ENCODE data around the gene GKN1. TPM values are rescaled to one million over a fixed set of nuclear protein-coding genes. Genes with fewer than 3 reads are reported as not detected.

Gene GKN1, protein sequence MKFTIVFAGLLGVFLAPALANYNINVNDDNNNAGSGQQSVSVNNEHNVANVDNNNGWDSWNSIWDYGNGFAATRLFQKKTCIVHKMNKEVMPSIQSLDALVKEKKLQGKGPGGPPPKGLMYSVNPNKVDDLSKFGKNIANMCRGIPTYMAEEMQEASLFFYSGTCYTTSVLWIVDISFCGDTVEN
- not detected for total RNA-seq

DNA sequence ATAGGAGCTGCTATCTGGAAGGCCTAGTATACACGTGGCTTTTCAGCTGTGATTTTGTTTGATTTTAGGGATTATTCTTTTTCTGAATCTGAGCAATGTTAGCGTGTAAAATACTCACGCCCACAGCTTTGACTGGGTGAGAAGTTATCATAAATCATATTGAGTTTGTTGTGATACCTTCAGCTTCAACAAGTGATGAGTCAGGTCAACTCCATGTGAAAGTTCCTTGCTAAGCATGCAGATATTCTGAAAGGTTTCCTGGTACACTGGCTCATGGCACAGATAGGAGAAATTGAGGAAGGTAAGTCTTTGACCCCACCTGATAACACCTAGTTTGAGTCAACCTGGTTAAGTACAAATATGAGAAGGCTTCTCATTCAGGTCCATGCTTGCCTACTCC lies at the start of gene GKN1:
Gene GKN1, plus strand, starts transcription at position 386 of the 400 bp plus-strand sequence. CDS start 42 bp downstream, outside the sequence.
- ChIA-PET CTCF (interaction anchor here (0.7 to 1.3 kb wide), 3 partner anchors 15 to 49 kb away, joined by 3 read pairs; no protein-coding TSS in a partner anchor), POLR2A (no interaction called here)
- Mint-ChIP-seq H3K27me3 (peaks cover 13% of the 10 kb centered on the region), H3K9me3 (ENCODE audit: low read depth) (no peaks in the 10 kb centered on the region), H3K27ac (no peak within 1 kb of the TSS), H3K4me3 (no peak within 1 kb of the TSS), H3K4me1 (no peaks in the 10 kb centered on the region), H3K36me3 (ENCODE audit: low read depth) (no peaks in the 10 kb centered on the region)
- DNase-seq: no peak
- no peak for ATAC-seq
- intact Hi-C loops (cut with DNase I, micrococcal nuclease): no loop called here

- ChIA-PET POLR2A (interaction anchor here (0.6 to 1.0 kb wide), 3 partner anchors 17 to 216 kb away, joined by 3 read pairs; no protein-coding TSS in a partner anchor), CTCF (interaction anchor here (0.7 to 4.5 kb wide), 67 partner anchors 10 to 887 kb away, joined by 3 to 54 read pairs (median 5); partner anchors contain the start of genes APLF, FBXO48 and GKN1)
- no peaks in the 10 kb centered on the region for H3K9me3 Mint-ChIP-seq (ENCODE audit: low read depth)
- intact Hi-C loops (cut with DNase I, micrococcal nuclease): loop anchor here (1.0 to 5.0 kb wide), 7 partner anchors 86 to 462 kb away; no protein-coding TSS in a partner anchor
- peak; percentile 63 for DNase-seq
- H3K27me3 Mint-ChIP-seq: peaks cover 2% of the 10 kb centered on the region
- no peaks in the 10 kb centered on the region for H3K36me3 Mint-ChIP-seq (ENCODE audit: low read depth)
- no peak overlapping the region for H3K27ac Mint-ChIP-seq
- peak; percentile 75 for ATAC-seq
- no peak overlapping the region for H3K4me3 Mint-ChIP-seq
- peaks cover 4% of the 10 kb centered on the region for H3K4me1 Mint-ChIP-seq
Observed at GRCh38 chr2:68925295-68925896, 49.0 kb upstream of the GKN1 start.

DNA sequence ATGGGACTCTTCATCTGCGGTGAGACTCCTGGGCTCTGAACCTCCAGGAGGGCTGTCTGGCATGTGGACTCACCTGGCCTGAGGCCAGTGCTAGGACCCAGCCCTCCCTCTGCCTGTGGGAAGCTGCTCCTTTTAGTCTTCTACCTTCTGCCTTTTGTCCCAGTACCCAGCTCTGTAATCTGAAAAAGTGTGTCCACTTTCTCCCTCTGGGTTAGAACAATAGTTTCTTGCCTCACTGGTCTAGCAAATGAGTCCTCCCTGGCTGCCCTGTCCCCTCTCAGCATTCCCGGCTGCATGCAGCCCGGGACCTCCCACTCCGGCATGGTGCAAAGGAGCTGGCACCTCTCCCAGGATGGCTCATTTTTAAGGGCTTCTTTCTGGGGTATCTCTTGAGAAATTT lies 47.6 kb upstream of the GKN1 start:
- DNase-seq (no peak), ATAC-seq (no peak)
- Mint-ChIP-seq H3K27me3 (peaks cover 3% of the 10 kb centered on the region), H3K4me1 (peaks cover 4% of the 10 kb centered on the region), H3K9me3 (ENCODE audit: low read depth) (no peaks in the 10 kb centered on the region), H3K27ac (no peak overlapping the region), H3K4me3 (no peak overlapping the region), H3K36me3 (ENCODE audit: low read depth) (no peaks in the 10 kb centered on the region)
- intact Hi-C loops (cut with DNase I, micrococcal nuclease): loop anchor here in 1 of 2 experiments (5.0 kb wide), 1 partner anchor 439 kb away; no protein-coding TSS in a partner anchor
- ChIA-PET POLR2A (no interaction called here), CTCF (interaction anchor here (0.8 to 4.5 kb wide), 13 partner anchors 12 to 462 kb away, joined by 3 to 54 read pairs (median 11); no protein-coding TSS in a partner anchor)

- intact Hi-C loops (cut with DNase I, micrococcal nuclease): no loop called here
- Mint-ChIP-seq H3K4me3 (no peak overlapping the region), H3K4me1 (no peaks in the 10 kb centered on the region), H3K27me3 (peaks cover 3% of the 10 kb centered on the region), H3K36me3 (ENCODE audit: low read depth) (no peaks in the 10 kb centered on the region), H3K9me3 (ENCODE audit: low read depth) (no peaks in the 10 kb centered on the region), H3K27ac (no peak overlapping the region)
- POLR2A ChIA-PET: no interaction called here
- CTCF ChIA-PET: interaction anchor here (0.9 kb wide), 2 partner anchors 222 to 1171 kb away, joined by 3 to 4 read pairs; no protein-coding TSS in a partner anchor
- no peak for ATAC-seq
- DNase-seq: no peak
Observed at GRCh38 chr2:68931149-68931711, 43.2 kb upstream of the GKN1 start.

DNA sequence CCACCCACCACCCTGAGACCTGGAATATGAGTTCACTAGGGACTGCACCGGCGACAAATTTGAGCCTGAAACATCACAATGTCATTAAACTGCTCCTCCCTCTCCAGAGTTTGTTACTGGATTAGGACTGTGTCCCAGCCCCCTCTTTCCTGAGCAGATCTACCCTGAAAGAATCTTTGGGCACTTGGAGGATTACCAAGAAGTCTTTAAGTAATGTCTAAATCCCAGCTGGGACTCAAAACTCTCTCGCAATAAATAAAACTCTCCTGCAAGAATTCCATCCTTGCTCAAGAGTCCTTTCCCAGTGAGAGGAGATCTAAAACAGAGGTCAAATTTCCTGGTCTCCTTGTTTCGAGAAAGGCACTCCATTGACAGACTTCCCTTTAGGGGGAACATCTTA lies 42.6 kb upstream of the GKN1 start:
- Mint-ChIP-seq H3K36me3 (ENCODE audit: low read depth) (no peaks in the 10 kb centered on the region), H3K4me1 (no peaks in the 10 kb centered on the region), H3K9me3 (ENCODE audit: low read depth) (no peaks in the 10 kb centered on the region), H3K27ac (no peak overlapping the region), H3K27me3 (peaks cover 3% of the 10 kb centered on the region), H3K4me3 (no peak overlapping the region)
- DNase-seq (no peak), ATAC-seq (no peak)
- ChIA-PET CTCF (interaction anchor here (0.9 to 3.5 kb wide), 2 partner anchors 12 to 336 kb away, joined by 4 to 32 read pairs; no protein-coding TSS in a partner anchor), POLR2A (interaction anchor here (0.6 kb wide), 1 partner anchor 393 kb away, joined by 3 read pairs; no protein-coding TSS in a partner anchor)
- intact Hi-C loops (cut with DNase I, micrococcal nuclease): no loop called here

GRCh38 chr2:68932402-68932801 lies 42.0 kb upstream of the GKN1 start:
- intact Hi-C loops (cut with DNase I, micrococcal nuclease): no loop called here
- ATAC-seq (no peak), DNase-seq (no peak)
- no peak overlapping the region for H3K27ac Mint-ChIP-seq
- no peaks in the 10 kb centered on the region for H3K4me1 Mint-ChIP-seq
- ChIA-PET CTCF (interaction anchor here (0.9 to 3.5 kb wide), 2 partner anchors 11 to 337 kb away, joined by 4 to 32 read pairs; no protein-coding TSS in a partner anchor), POLR2A (interaction anchor here (0.6 kb wide), 1 partner anchor 393 kb away, joined by 3 read pairs; no protein-coding TSS in a partner anchor)
- H3K9me3 Mint-ChIP-seq (ENCODE audit: low read depth): no peaks in the 10 kb centered on the region
- H3K36me3 Mint-ChIP-seq (ENCODE audit: low read depth): no peaks in the 10 kb centered on the region
- peaks cover 3% of the 10 kb centered on the region for H3K27me3 Mint-ChIP-seq
- no peak overlapping the region for H3K4me3 Mint-ChIP-seq

GRCh38 chr2:68934021-68934420 lies 40.4 kb upstream of the GKN1 start:
- CTCF ChIA-PET: interaction anchor here (0.7 to 5.0 kb wide), 6 partner anchors 9 to 472 kb away, joined by 3 to 32 read pairs (median 5); no protein-coding TSS in a partner anchor
- no peaks in the 10 kb centered on the region for H3K9me3 Mint-ChIP-seq (ENCODE audit: low read depth)
- DNase-seq (no peak), ATAC-seq (no peak)
- peaks cover 4% of the 10 kb centered on the region for H3K27me3 Mint-ChIP-seq
- POLR2A ChIA-PET: no interaction called here
- H3K27ac Mint-ChIP-seq: no peak overlapping the region
- H3K36me3 Mint-ChIP-seq (ENCODE audit: low read depth): no peaks in the 10 kb centered on the region
- H3K4me1 Mint-ChIP-seq: no peaks in the 10 kb centered on the region
- no peak overlapping the region for H3K4me3 Mint-ChIP-seq
- intact Hi-C loops (cut with DNase I, micrococcal nuclease): no loop called here

GRCh38 chr2:68935471-68935870 lies 39.0 kb upstream of the GKN1 start:
- H3K27ac Mint-ChIP-seq: no peak overlapping the region
- POLR2A ChIA-PET: no interaction called here
- H3K4me3 Mint-ChIP-seq: no peak overlapping the region
- peaks cover under 1% of the 10 kb centered on the region for H3K4me1 Mint-ChIP-seq
- no peak for ATAC-seq
- H3K27me3 Mint-ChIP-seq: peaks cover 2% of the 10 kb centered on the region
- intact Hi-C loops (cut with DNase I, micrococcal nuclease): no loop called here
- no peaks in the 10 kb centered on the region for H3K36me3 Mint-ChIP-seq (ENCODE audit: low read depth)
- no peaks in the 10 kb centered on the region for H3K9me3 Mint-ChIP-seq (ENCODE audit: low read depth)
- no peak for DNase-seq
- CTCF ChIA-PET: interaction anchor here (5.0 kb wide), 1 partner anchor 10 kb away, joined by 32 read pairs; no protein-coding TSS in a partner anchor

GRCh38 chr2:68936427-68936826 lies 38.0 kb upstream of the GKN1 start:
- CTCF ChIA-PET: interaction anchor here (0.6 to 5.0 kb wide), 2 partner anchors 11 to 291 kb away, joined by 5 to 32 read pairs; no protein-coding TSS in a partner anchor
- Mint-ChIP-seq H3K4me3 (no peak overlapping the region), H3K36me3 (ENCODE audit: low read depth) (no peaks in the 10 kb centered on the region), H3K4me1 (peaks cover 6% of the 10 kb centered on the region), H3K9me3 (ENCODE audit: low read depth) (no peaks in the 10 kb centered on the region), H3K27me3 (peaks cover 8% of the 10 kb centered on the region), H3K27ac (no peak overlapping the region)
- ATAC-seq (no peak), DNase-seq (no peak)
- intact Hi-C loops (cut with DNase I, micrococcal nuclease): no loop called here
- POLR2A ChIA-PET: no interaction called here

GRCh38 chr2:68936889-68937288 lies 37.5 kb upstream of the GKN1 start:
- Mint-ChIP-seq H3K27me3 (peaks cover 8% of the 10 kb centered on the region), H3K4me1 (peaks cover 6% of the 10 kb centered on the region), H3K27ac (no peak overlapping the region), H3K36me3 (ENCODE audit: low read depth) (no peaks in the 10 kb centered on the region), H3K9me3 (ENCODE audit: low read depth) (no peaks in the 10 kb centered on the region), H3K4me3 (no peak overlapping the region)
- ChIA-PET POLR2A (no interaction called here), CTCF (interaction anchor here (0.6 to 5.0 kb wide), 2 partner anchors 12 to 291 kb away, joined by 5 to 32 read pairs; no protein-coding TSS in a partner anchor)
- ATAC-seq (no peak), DNase-seq (no peak)
- intact Hi-C loops (cut with DNase I, micrococcal nuclease): no loop called here

GRCh38 chr2:68937346-68938055 lies 36.9 kb upstream of the GKN1 start:
- ATAC-seq (no peak), DNase-seq (no peak)
- no peaks in the 10 kb centered on the region for H3K9me3 Mint-ChIP-seq (ENCODE audit: low read depth)
- H3K4me1 Mint-ChIP-seq: peaks cover 6% of the 10 kb centered on the region
- ChIA-PET POLR2A (no interaction called here), CTCF (interaction anchor here (5.0 kb wide), 1 partner anchor 12 kb away, joined by 32 read pairs; no protein-coding TSS in a partner anchor)
- H3K27ac Mint-ChIP-seq: no peak overlapping the region
- intact Hi-C loops (cut with DNase I, micrococcal nuclease): no loop called here
- H3K36me3 Mint-ChIP-seq (ENCODE audit: low read depth): no peaks in the 10 kb centered on the region
- no peak overlapping the region for H3K4me3 Mint-ChIP-seq
- H3K27me3 Mint-ChIP-seq: peaks cover 11% of the 10 kb centered on the region
